CD14-positive monocyte (primary cell): ENCODE measurements around the gene KLHL6. TPM values are rescaled to one million over a fixed set of nuclear protein-coding genes. Genes with fewer than 3 reads are reported as not detected.

Experiments used
- DNase-seq, 3 donors: peaks; one replicate each; pipeline ENCODE4 v3.0.0-alpha.2; 2011 to 2022
- H2AFZ ChIP-seq: 2 replicates; pipeline ENCODE4 v1.6.0; 2012; ENCODE audit warnings: mild to moderate bottlenecking, low read depth, low read length, inconsistent platforms; ENCODE audit not compliant: insufficient read depth, poor library complexity, severe bottlenecking
- H3K27ac ChIP-seq, 2 donors: 1 replicate in 1 of 2; 2 replicates in 1 of 2; pipeline ENCODE4 v1.5.1; 2012 to 2013; ENCODE audit warnings: low read length in 2 of 2, control low read depth in 1 of 2, inconsistent platforms in 1 of 2, low read depth in 1 of 2, mild to moderate bottlenecking in 1 of 2
- H3K27me3 ChIP-seq, 2 donors: one replicate each; pipeline versions ENCODE4 v1.6.0 to v1.6.1; 2011 to 2013; ENCODE audit warnings: low read length in 2 of 2; ENCODE audit not compliant: control insufficient read depth in 2 of 2, insufficient read depth in 2 of 2
- H3K36me3 ChIP-seq, 2 donors: replicated peaks in 1 of 2; 1 replicate in 1 of 2; 2 replicates in 1 of 2; pipeline versions ENCODE4 v1.5.1 to v1.6.1; 2012 to 2013; ENCODE audit warnings: low read length in 2 of 2, control low read depth in 1 of 2, inconsistent platforms in 1 of 2, mild to moderate bottlenecking in 1 of 2; ENCODE audit not compliant: insufficient read depth in 2 of 2, control insufficient read depth in 1 of 2
- H3K4me1 ChIP-seq, 2 donors: 1 replicate in 1 of 2; 2 replicates in 1 of 2; pipeline versions ENCODE4 v1.5.1 to v1.6.1; 2012 to 2013; ENCODE audit warnings: low read length in 2 of 2, control low read depth in 1 of 2, inconsistent platforms in 1 of 2, mild to moderate bottlenecking in 1 of 2, moderate library complexity in 1 of 2; ENCODE audit not compliant: insufficient read depth in 2 of 2, control insufficient read depth in 1 of 2
- H3K4me2 ChIP-seq: replicated peaks from 2 replicates; pipeline ENCODE3; 2012; ENCODE audit warnings: low read length, moderate library complexity, mild to moderate bottlenecking; ENCODE audit not compliant: poor library complexity, severe bottlenecking; ENCODE audit errors: extremely low read depth
- H3K4me3 ChIP-seq, 3 experiments: fragments of 200-600 bp in 1 of 3; sonication (generic) in 1 of 3; replicated peaks in 1 of 3; 1 replicate in 2 of 3; 2 replicates in 1 of 3; pipeline ENCODE4 v1.5.1; 2011 to 2013; ENCODE audit warnings: low read length in 3 of 3, mild to moderate bottlenecking in 3 of 3, control low read depth in 2 of 3, low read depth in 2 of 3, inconsistent platforms in 1 of 3, moderate library complexity in 1 of 3
- H3K79me2 ChIP-seq: 2 replicates; pipeline ENCODE4 v1.6.0; 2012; ENCODE audit warnings: mild to moderate bottlenecking, control low read depth, inconsistent platforms, low read length, moderate library complexity; ENCODE audit not compliant: insufficient read depth
- H3K9ac ChIP-seq: 2 replicates; pipeline ENCODE4 v1.6.0; 2017; ENCODE audit warnings: low read length, mild to moderate bottlenecking; ENCODE audit not compliant: insufficient read depth, poor library complexity, severe bottlenecking
- H3K9me3 ChIP-seq, 2 donors: replicated peaks in 1 of 2; 1 replicate in 1 of 2; 2 replicates in 1 of 2; pipeline versions ENCODE4 v1.5.1 to v1.6.1; 2012 to 2013; ENCODE audit warnings: low read length in 2 of 2, control low read depth in 1 of 2; ENCODE audit not compliant: control insufficient read depth in 1 of 2, insufficient read depth in 1 of 2
- H4K20me1 ChIP-seq: 2 replicates; pipeline ENCODE4 v1.6.0; 2012; ENCODE audit warnings: mild to moderate bottlenecking, low read length, control low read depth, moderate library complexity; ENCODE audit not compliant: insufficient read depth
- H3K27ac Mint-ChIP-seq, 7 donors: one replicate each; pipeline ENCODE4 v1.8.0; 2020; ENCODE audit warnings: mild to moderate bottlenecking in 7 of 7, mixed read lengths in 7 of 7, moderate library complexity in 6 of 7, inconsistent platforms in 2 of 7
- H3K27me3 Mint-ChIP-seq, 3 donors: one replicate each; pipeline ENCODE4 v1.8.0; 2021 to 2022; ENCODE audit warnings: low read depth in 3 of 3, mild to moderate bottlenecking in 3 of 3, mixed read lengths in 3 of 3, moderate library complexity in 3 of 3, inconsistent platforms in 1 of 3
- H3K36me3 Mint-ChIP-seq, 2 donors: one replicate each; pipeline ENCODE4 v1.8.0; 2020; ENCODE audit warnings: mixed read lengths in 2 of 2, inconsistent platforms in 1 of 2, mild to moderate bottlenecking in 1 of 2
- H3K4me1 Mint-ChIP-seq: one replicate; pipeline ENCODE4 v1.8.0; 2020; ENCODE audit warnings: mild to moderate bottlenecking, mixed read lengths
- H3K4me3 Mint-ChIP-seq, 2 donors: one replicate each; pipeline ENCODE4 v1.8.0; 2020; ENCODE audit warnings: mild to moderate bottlenecking in 2 of 2, mixed read lengths in 2 of 2, moderate library complexity in 1 of 2
- H3K9me3 Mint-ChIP-seq, 7 donors: one replicate each; pipeline ENCODE4 v1.8.0; 2020 to 2022; ENCODE audit warnings: mixed read lengths in 7 of 7, mild to moderate bottlenecking in 6 of 7, moderate library complexity in 6 of 7, inconsistent platforms in 2 of 7
- WGBS: methylation state at CpG from one replicate; pipeline ENCODE4 v1.1.5; 2013; ENCODE audit warnings: missing lambda C conversion rate; ENCODE audit not compliant: insufficient coverage; 5-methylcytosine and 5-hydroxymethylcytosine counted together
- intact Hi-C, 2 donors: fragments of 100-400 bp; cut with micrococcal nuclease; formaldehyde crosslinking; loops; one replicate each; pipeline versions ENCODE4 v1.15.0 to v1.15.1; 2023
- polyA plus RNA-seq, 3 donors: library from polyadenylated mRNA; depleted of rRNA in 1 of 3; unstranded in 2 of 3; stranded (reverse) in 1 of 3; fragments of 300-500 nt in 2 of 3; fragments of >200 nt in 1 of 3; fragmentation: Illumina TruSeq in 2 of 3; gene quantifications; 1 replicate in 2 of 3; 2 replicates in 1 of 3; pipeline ENCODE4 v1.2.3, GENCODE V29; 2012 to 2021
- TF ChIP-seq, protein P1 (sequence below): fragments of 200-600 bp; IDR thresholded peaks from one replicate; pipeline ENCODE4 v1.8.0; 2022; ENCODE audit warnings: antibody characterized with exemption, mild to moderate bottlenecking

The KLHL6 gene
- polyA plus RNA-seq, 3 donors: 5.7 to 15.2 (median 10.6) TPM

DNA sequence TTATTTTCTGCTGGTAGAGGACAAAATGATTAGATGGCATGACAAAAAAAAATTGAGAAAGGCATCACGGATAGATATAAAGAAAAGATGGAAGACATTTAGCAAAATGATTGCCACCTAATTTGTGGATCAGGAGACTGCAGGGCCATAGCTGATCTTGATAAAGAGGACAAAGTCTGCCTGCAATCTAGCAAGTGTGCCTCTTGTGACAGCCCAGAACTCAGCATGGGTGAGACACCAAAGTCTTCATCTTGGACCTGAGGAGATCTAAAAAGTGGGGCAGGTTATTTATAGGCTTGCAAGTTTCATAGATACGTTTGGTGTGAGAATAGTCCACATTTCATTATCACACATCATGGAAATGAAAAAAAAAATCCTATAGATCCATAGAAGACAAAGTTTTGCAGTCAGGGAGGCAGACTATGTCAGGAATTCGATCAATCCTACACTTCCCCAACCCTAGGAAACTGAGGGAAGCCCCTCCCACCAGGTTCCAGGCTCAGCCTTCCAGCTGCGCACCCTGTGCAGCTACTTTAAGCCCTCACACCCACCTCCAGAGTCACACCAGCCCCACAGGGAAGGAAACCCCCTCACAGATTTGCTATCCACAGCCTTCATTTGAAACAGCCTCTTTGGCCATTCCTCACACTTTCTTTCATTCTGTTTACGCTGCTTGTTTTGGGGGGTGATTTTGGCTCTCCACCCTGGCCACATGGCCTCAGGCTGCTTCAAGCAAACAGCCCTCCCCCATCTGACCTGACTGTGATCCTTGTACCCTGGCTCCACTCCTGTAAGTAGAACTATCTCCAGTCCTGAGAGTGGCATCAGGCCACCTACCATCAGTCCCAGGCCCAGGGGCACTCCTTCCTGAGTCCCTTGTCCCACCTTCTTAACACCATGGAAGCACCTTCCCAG, 28.1 kb upstream of the KLHL6 start:
- H3K4me1 Mint-ChIP-seq: peaks cover 22% of the 10 kb centered on the region
- Histone ChIP-seq H3K9ac (no peak overlapping the region), H3K4me2 (no peak overlapping the region), H3K4me1 (peaks cover 19 to 23% of the 10 kb centered on the region in 2 donors), H4K20me1 (no peaks in the 10 kb centered on the region), H3K79me2 (no peaks in the 10 kb centered on the region), H3K27me3 (no peaks in the 10 kb centered on the region), H2AFZ (no peak overlapping the region), H3K9me3 (no peaks in the 10 kb centered on the region), H3K36me3 (no peaks in the 10 kb centered on the region), H3K27ac (no peak overlapping the region), H3K4me3 (no peak overlapping the region)
- WGBS: 93% methylated on average over 3 of the region's 5 CpGs
- no peak overlapping the region for H3K27ac Mint-ChIP-seq
- intact Hi-C loops: no loop called here
- DNase-seq: no peak
- peaks cover 0 to 2% (median 0%) of the 10 kb centered on the region in 7 donors for H3K9me3 Mint-ChIP-seq
- peaks cover 0 to 6% (median 2%) of the 10 kb centered on the region in 3 donors for H3K27me3 Mint-ChIP-seq
- H3K4me3 Mint-ChIP-seq: no peak overlapping the region
- TF ChIP-seq, protein P1, sequence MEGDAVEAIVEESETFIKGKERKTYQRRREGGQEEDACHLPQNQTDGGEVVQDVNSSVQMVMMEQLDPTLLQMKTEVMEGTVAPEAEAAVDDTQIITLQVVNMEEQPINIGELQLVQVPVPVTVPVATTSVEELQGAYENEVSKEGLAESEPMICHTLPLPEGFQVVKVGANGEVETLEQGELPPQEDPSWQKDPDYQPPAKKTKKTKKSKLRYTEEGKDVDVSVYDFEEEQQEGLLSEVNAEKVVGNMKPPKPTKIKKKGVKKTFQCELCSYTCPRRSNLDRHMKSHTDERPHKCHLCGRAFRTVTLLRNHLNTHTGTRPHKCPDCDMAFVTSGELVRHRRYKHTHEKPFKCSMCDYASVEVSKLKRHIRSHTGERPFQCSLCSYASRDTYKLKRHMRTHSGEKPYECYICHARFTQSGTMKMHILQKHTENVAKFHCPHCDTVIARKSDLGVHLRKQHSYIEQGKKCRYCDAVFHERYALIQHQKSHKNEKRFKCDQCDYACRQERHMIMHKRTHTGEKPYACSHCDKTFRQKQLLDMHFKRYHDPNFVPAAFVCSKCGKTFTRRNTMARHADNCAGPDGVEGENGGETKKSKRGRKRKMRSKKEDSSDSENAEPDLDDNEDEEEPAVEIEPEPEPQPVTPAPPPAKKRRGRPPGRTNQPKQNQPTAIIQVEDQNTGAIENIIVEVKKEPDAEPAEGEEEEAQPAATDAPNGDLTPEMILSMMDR: no peak
- no peaks in the 10 kb centered on the region for H3K36me3 Mint-ChIP-seq

DNA sequence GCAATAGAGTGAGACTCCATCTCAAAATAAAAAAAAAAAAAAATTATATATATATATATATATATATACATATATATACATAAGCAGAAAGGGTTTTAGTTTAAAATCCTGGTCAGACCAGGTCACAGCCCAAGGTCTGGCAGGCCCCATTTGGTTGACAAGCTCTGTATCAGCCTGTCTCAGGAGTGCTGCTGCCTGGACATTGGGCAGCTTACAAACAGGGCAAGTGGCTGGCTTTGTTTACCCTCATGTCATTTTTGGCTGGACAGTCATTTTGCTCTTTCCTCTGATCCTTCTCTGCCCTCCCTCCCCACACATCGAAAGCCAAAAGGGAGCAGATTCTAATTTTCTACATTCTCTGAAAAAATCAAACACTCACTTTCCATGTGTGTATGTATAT, 26.7 kb upstream of the KLHL6 start:
- no peaks in the 10 kb centered on the region for H3K27me3 ChIP-seq
- TF ChIP-seq, protein P1: no peak
- WGBS: no CpG with 5 or more reads among the region's 1 CpG
- H3K79me2 ChIP-seq: no peaks in the 10 kb centered on the region
- DNase-seq: no peak
- H3K36me3 ChIP-seq: no peaks in the 10 kb centered on the region
- Mint-ChIP-seq H3K27me3 (peaks cover 2 to 6% (median 2%) of the 10 kb centered on the region in 3 donors), H3K9me3 (peaks cover 0 to 2% (median 0%) of the 10 kb centered on the region in 7 donors), H3K36me3 (no peaks in the 10 kb centered on the region), H3K4me1 (peaks cover 15% of the 10 kb centered on the region), H3K27ac (no peak overlapping the region), H3K4me3 (no peak overlapping the region)
- no peak overlapping the region for H3K4me3 ChIP-seq
- no peak overlapping the region for H3K4me2 ChIP-seq
- no peaks in the 10 kb centered on the region for H3K9me3 ChIP-seq
- H3K9ac ChIP-seq: no peak overlapping the region
- no peak overlapping the region for H2AFZ ChIP-seq
- H3K27ac ChIP-seq: no peak overlapping the region
- intact Hi-C loops: no loop called here
- peaks cover 8 to 9% of the 10 kb centered on the region in 2 donors for H3K4me1 ChIP-seq
- H4K20me1 ChIP-seq: no peaks in the 10 kb centered on the region
